ENCODE data around the gene PRICKLE2.

PRICKLE2 gene

GRCh38 chr3:64047787-64048186 lies 177.5 kb downstream of the PRICKLE2 start:
- H3K4me3 ChIP-seq (ENCODE audit: low read length) = no peak overlapping the region
- no peak for TF ChIP-seq CTCF (conservative IDR thresholded peaks at IDR 0.05; ENCODE audit: low read depth, low read length)
- no peak for DNase-seq (ENCODE audit: low read depth)

DNA sequence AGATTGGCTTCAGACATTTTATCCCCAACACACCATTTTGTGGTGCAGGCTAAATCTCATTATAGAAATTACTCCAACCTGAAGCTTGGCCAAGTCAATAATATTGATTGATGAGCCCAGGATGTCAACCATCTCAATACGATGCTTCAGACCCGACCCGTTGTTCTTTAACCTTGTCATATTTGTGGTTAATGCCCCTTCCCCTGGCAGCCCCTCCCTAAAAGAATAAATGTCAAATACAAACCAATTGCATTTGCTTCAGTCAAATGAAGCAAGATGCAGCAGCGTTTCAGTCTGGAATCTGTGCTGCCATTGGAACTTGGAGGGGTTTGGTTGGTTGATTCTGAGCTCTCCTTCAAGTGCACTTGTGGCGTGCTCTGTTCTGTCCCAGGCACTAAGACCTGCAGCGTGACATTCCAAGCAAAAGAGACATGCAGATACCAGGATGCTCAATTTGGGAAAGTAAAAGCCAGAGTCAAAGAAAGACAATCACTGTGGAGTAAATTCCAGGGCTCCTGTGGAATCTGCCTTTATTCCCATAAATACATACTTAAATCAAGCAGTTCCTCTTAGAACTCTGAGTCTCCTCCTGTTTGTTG lies 178.2 kb downstream of the PRICKLE2 start:
- no peak for TF ChIP-seq CTCF (conservative IDR thresholded peaks at IDR 0.05; ENCODE audit: low read depth, low read length)
- H3K4me3 ChIP-seq (ENCODE audit: low read length) = no peak overlapping the region
- DNase-seq (ENCODE audit: low read depth) = no peak

DNA sequence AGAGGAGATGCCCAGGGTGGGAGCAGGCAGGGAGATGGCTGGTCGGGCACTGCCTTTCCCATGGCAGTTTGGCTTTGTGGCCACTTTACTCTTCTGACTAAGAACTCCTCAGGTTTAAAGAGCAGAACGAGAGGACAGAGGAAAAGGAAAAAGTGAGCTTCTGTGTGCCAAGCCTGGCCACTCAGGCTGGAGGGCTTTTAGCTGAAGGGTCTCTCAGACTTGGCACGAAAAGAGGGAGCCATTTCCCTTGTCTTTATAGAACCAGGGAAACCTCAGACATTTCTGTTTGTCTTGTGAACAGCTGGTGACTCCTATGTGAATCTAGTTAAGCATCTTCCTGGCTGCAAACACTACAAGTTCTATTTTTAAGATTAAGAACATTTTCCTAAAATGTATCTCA lies 178.7 kb downstream of the PRICKLE2 start:
- no peak for TF ChIP-seq CTCF (conservative IDR thresholded peaks at IDR 0.05; ENCODE audit: low read depth, low read length)
- no peak overlapping the region for H3K4me3 ChIP-seq (ENCODE audit: low read length)
- DNase-seq (ENCODE audit: low read depth) = no peak

DNA sequence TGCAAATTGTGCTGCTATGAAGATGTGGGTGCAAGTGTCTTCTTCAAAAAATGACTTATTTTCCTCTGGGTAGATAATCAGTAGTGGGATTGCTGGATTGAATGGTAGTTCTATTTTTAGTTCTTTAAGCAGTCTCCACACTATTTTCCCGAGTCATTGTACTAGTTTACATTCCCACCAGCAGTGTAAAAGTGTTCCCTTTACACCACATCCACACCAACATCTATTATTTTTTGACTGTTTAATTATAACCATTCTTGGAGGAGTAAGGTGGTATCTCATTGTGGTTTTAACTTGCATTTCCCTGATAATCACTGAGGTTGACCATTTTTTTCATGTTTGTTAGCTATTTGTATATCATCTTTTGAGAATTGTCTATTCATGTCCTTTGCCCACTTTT lies 182.3 kb downstream of the PRICKLE2 start:
- no peak for DNase-seq (ENCODE audit: low read depth)
- no peak overlapping the region for H3K4me3 ChIP-seq (ENCODE audit: low read length)
- TF ChIP-seq CTCF (conservative IDR thresholded peaks at IDR 0.05; ENCODE audit: low read depth, low read length) = no peak
